ENCODE results near the gene HAGH.

GRCh38 chr16:1761751-1762150 lies 64.9 kb downstream of the HAGH start:
- TF ChIP-seq POLR2A (IDR thresholded peaks at IDR 0.05), result no peak
- TF ChIP-seq CTCF (IDR thresholded peaks at IDR 0.05), result no peak
